GM19455 (cell line): ENCODE results near the gene ACOT6.
A peak's percentile ranks its signal among the peaks of the same experiment; 100 is the strongest.
"Not testable (repeated sequence)": the region's sequence is repeated elsewhere in the genome, so short reads cannot be mapped to it uniquely, and the experiment has no call there.

Experiments
- ATAC-seq: cut with Tn5 transposase; IDR thresholded peaks from one replicate; pipeline ENCODE4 v1.9.1; 2021; ENCODE audit not compliant: unreplicated experiment

Gene ACOT6

DNA sequence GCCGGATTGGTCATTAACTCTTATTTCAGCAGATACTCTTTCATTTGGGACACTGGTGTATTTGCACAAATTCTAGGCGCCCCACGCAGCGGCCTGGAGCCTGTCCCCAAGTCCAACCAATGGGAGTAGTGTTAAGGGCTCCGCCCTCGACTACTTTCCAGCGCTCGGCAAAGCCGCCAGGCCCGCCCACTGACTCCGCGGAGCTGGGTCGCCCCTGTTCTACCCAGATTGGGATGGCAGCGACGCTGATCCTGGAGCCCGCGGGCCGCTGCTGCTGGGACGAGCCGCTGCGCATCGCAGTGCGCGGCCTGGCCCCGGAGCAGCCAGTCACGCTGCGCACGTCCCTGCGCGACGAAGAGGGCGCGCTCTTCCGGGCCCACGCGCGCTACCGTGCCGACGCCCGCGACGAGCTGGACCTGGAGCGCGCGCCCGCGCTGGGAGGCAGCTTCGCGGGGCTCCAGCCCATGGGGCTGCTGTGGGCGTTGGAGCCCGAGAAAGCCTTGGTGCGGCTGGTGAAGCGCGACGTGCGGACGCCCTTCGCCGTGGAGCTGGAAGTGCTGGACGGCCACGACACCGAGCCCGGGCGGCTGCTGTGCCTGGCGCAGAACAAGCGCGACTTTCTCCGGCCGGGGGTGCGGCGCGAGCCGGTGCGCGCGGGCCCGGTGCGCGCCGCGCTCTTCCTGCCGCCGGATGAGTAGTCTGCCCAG, at the start of gene ACOT6:
Gene ACOT6 (plus strand): TSS at position 179 of the 707 bp plus-strand sequence. CDS start 55 bp downstream, at position 234.
- peak; percentile 69 for ATAC-seq

DNA sequence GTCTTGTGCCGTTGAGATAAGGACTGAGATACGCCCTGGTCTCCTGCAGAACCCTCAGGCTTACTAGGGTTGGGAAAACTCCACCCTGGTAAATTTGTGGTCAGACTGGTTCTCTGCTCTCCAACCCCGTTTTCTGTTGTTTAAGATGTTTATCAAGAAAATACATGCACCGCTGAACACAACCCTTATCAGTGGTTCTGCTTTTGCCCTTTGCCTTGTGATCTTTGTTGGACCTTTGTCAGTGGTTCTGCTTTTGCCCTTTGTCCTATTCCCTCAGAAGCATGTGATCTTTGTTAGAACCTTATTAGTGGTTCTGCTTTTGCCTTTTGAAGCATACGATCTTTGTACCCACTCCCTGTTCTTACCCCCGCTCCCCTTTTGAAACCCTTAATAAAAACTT, 49.6 kb upstream of the ACOT6 start:
- ATAC-seq: not testable (repeated sequence)

DNA sequence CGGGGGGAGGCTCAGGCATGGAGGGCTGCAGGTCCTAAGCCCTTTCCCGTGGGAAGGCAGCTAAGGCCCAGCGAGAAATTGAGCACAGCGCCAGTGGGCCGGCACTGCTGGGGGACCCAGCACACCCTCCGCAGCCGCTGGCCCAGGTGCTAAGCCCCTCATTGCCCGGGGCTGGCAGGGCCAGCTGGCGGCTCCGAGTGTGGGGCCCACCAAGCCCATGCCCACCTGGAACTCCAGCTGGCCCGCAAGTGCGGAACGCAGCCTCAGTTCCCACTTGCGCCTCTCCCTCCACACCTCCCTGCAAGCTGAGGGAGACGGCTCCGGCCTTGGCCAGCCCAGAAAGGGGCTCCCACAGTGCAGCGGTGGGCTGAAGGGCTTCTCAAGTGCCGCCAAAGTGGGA, 45.9 kb upstream of the ACOT6 start:
- ATAC-seq: not testable (repeated sequence)

- not testable (repeated sequence) for ATAC-seq
Measured at GRCh38 chr14:73566935-73567334, 45.4 kb upstream of the ACOT6 start.

GRCh38 chr14:73567358-73567757, 45.0 kb upstream of the ACOT6 start:
- ATAC-seq: no peak

- ATAC-seq: no peak
Measured at GRCh38 chr14:73567951-73568885, 44.1 kb upstream of the ACOT6 start.

- ATAC-seq: peak; percentile 16
Measured at GRCh38 chr14:73568886-73569184, 43.5 kb upstream of the ACOT6 start.

DNA sequence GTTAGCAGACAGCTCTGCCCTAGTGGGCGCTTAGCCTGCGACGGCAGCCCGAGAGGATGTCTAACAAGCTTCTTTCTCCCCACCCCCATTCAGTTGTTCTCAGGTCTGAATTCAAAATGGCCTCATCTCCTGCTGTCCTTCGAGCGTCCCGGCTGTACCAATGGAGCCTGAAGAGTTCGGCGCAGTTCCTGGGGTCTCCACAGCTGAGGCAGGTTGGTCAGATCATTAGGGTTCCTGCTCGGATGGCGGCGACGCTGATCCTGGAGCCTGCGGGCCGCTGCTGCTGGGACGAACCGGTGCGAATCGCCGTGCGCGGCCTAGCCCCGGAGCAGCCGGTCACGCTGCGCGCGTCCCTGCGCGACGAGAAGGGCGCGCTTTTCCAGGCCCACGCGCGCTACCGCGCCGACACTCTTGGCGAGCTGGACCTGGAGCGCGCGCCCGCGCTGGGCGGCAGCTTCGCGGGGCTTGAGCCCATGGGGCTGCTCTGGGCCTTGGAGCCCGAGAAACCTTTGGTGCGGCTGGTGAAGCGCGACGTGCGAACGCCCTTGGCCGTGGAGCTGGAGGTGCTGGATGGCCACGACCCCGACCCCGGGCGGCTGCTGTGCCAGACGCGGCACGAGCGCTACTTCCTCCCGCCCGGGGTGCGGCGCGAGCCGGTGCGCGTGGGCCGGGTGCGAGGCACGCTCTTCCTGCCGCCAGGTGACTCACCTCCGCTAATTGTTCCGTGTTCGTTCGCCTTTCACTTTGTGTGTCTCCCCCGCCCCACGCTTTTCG, 42.9 kb upstream of the ACOT6 start, which contains the start of gene ACOT2:
Gene ACOT2 (plus strand): TSS at position 29 of the 774 bp plus-strand sequence. CDS start 28 bp downstream, at position 57.
- peak; percentile 65 for ATAC-seq

DNA sequence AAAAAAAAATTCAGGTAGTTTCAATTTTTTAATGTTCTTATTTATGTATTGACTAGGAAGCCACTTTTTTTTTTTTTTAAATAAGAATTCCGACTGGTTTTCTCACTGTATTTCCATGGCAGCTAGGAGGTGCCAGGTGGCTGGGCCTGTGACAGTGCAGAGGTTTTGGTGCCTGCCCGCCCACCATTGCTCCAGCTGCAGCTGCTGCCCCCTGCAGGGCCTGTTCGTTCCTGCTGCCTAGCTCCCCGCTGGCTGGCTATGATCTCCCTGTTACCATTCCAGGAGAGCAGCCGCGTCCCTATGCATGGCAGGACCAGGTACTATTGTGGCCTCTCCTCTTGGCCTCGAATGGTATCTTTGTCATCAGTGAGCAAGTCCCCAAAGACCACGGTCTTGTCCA, 41.4 kb upstream of the ACOT6 start:
- ATAC-seq: not testable (repeated sequence)

DNA sequence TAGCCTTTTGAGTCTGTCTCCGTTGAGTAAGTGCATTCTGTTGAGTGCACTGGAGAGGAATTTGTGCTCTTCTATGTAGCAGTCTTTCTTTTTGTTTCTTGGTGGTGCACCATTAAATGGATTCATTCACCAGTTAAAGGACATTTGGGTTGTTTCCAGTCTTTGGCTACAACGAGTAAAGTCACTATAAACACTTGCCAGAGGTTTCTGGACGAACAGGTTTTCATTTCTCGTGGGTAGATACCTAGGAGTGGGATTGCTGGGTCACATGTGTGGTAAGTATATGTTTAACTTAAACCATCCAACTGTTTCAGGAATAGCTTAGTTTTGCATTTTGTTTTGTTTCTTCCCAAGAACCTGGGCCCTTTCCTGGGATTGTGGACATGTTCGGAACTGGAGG, 39.3 kb upstream of the ACOT6 start:
- ATAC-seq: not testable (repeated sequence)

DNA sequence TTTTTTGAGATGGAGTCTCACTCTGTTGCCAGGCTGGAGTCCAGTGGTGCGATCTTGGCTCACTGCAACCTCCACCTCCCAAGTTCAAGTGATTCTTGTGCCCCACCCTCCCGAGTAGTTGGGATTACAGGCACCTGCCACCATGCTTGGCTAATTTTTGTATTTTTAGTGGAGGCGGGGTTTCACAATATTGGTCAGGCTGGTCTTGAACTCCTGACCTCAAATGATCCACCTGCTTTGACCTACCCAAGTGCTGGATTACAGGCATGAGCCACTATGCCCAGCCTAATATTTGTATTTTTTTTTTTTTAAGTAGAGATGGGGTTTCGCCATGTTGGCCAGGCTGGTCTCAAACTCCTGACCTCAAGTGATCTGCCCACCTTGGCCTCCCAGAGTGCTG, 38.6 kb upstream of the ACOT6 start:
- not testable (repeated sequence) for ATAC-seq

DNA sequence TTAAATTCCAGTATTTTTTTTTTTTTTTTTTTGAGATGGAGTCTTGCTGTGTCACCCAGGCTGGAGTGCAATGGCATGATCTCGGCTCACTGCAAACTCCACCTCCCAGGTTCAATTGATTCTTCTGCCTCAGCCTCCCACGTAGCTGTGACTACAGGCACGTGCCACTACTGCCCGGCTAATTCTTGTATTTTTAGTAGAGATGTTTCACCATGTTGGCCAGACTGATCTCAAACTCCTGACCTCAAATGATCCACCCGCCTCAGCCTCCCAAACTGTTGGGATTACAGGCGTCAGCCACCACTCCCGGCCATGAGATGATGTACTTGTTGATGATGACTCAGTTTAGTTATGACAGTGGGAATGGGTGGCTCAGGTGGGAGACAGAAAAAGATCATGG, 38.1 kb upstream of the ACOT6 start:
- not testable (repeated sequence) for ATAC-seq

GRCh38 chr14:73576391-73576790, 35.9 kb upstream of the ACOT6 start:
- no peak for ATAC-seq

- not testable (repeated sequence) for ATAC-seq
Measured at GRCh38 chr14:73577214-73577613, 35.1 kb upstream of the ACOT6 start.

- ATAC-seq: not testable (repeated sequence)
Measured at GRCh38 chr14:73582102-73582979, 30.0 kb upstream of the ACOT6 start.

DNA sequence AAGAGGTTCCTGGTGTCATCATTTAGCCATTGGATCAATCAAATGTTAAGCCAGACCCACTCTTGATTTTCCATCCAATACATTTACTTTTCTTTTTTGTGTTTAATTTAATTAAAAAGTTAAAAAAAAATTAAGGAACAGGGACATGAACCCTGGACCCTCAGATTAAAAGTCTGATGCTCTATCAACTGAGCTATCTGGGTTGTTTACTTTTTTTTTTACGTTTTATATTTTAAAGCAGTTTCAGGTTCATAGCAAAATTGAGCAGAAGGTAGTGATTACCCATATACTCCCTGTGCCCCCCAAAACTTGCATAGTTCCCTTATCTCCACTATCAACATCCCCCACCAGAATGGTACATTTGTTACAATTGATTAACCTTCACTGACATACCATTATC, 23.6 kb upstream of the ACOT6 start:
- ATAC-seq: no peak

GRCh38 chr14:73589116-73589515, 23.2 kb upstream of the ACOT6 start:
- ATAC-seq: no peak

DNA sequence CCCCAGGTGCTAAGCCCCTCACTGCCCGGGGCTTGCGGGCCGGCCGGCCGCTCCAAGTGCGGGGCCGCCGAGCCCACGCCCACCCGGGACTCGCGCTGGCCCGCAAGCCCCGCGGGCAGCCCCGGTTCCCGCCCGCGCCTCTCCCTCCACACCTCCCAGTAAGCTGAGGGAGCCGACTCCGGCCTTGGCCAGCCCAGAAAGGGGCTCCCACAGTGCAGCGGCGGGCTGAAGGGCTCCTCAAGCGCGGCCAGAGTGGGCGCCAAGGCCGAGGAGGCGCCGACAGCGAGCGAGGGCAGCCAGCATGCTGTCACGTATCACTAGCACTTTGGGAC, 21.7 kb upstream of the ACOT6 start:
- ATAC-seq: not testable (repeated sequence)

- peak; percentile 68 for ATAC-seq
Measured at GRCh38 chr14:73591690-73592449, 20.4 kb upstream of the ACOT6 start, which contains the start of gene ACOT4. Gene ACOT4 (plus strand): TSS chr14:73591873. CDS start chr14:73591960, 87 bp downstream.
